GM12874 (cell line): ENCODE data around the gene PRRX1.

ENCODE experiments used
- CTCF ChIP-seq: IDR thresholded peaks from 2 replicates; pipeline ENCODE4 v1.5.1; 2011; ENCODE audit warnings: low read depth, mild to moderate bottlenecking, control low read depth, low read length, moderate library complexity; ENCODE audit not compliant: insufficient read depth

The PRRX1 gene

GRCh38 chr1:170660871-170661645, 2.9 kb upstream of the PRRX1 start:
- TF ChIP-seq CTCF: no peak

- no peak for TF ChIP-seq CTCF
Observed at GRCh38 chr1:170661646-170662411, 2.1 kb upstream of the PRRX1 start.

- TF ChIP-seq CTCF: no peak
Observed at GRCh38 chr1:170662561-170663403, 1.1 kb upstream of the PRRX1 start.

GRCh38 chr1:170663404-170664092, 383 bp upstream of the PRRX1 start:
- no peak for TF ChIP-seq CTCF

- no peak for TF ChIP-seq CTCF
Observed at GRCh38 chr1:170664828-170665612, 1.1 kb downstream of the PRRX1 start.

GRCh38 chr1:170665629-170666028, 1.7 kb downstream of the PRRX1 start:
- TF ChIP-seq CTCF: no peak
